Ramos (cell line): Measurements from ENCODE around the gene FMN2.
"Not testable (repeated sequence)": the region's sequence is repeated elsewhere in the genome, so short reads cannot be mapped to it uniquely, and the experiment has no call there.

Source experiments
- in situ Hi-C: fragments of 300-500 bp; cut with MboI; formaldehyde crosslinking; loops from one replicate; pipeline ENCODE4 v1.14.3; 2022; ENCODE audit warnings: low sequenced_read_pairs; ENCODE audit not compliant: unreplicated experiment

FMN2 gene

GRCh38 chr1:240404286-240404685, 312.6 kb downstream of the FMN2 start:
- in situ Hi-C loops, result no loop called here

- in situ Hi-C loops, result no loop called here
Observed at GRCh38 chr1:240405751-240406150, 314.1 kb downstream of the FMN2 start.

DNA sequence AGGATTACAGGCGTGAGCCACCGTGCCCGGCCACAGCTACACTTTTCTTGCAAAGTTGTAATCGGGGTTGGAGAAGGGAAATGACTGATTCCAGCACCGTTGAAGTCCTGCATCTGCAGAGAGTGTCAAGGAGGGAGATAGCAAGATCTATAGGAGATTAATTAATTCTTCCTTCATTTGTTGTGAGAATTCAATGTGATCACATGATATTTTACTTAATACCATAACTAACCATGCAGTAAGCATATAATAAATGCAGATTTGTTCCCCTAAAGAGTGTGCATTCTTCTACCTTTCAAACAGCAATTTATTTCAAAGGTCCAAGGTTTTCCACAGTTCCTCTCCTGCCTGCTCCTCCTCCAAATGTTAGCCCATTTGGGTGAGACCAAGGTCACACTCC, 315.7 kb downstream of the FMN2 start:
- in situ Hi-C loops, result no loop called here

DNA sequence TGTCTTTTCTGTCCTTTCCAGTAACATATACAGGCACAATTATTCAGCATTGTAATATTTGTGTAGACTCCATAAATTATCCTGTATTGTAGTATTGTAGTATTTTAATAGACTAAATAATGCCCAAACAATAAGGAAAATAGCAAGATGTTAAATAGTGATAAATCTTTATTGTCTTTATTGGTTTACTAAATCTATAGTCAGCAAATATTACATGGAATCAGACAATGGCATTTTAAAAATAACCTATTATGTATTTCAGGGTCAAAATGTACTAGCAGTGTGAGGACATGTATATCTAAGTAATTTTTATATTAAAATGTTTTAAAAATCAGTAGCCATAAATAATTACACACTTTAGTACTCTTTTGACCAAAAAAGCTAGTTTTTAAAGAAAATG, 317.9 kb downstream of the FMN2 start:
- in situ Hi-C loops, result no loop called here

DNA sequence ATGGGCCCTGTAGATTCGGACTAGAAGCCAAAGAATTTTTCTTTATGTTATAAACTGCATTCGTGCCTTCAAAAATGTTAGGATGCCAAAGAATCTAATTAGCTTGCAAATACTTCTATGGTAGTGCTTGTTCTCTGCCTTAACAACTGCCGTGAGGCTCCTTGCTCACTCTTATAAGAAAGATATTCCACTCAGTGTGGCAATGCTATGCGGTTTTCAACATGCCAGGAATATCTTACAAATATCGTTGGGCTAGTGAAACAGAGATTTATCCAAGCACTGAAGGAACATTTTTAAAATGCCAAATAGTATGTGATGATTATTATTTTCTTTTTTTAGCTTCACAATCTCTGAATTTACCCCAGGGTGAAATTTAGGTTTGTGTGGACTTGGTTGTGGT, 322.0 kb downstream of the FMN2 start:
- in situ Hi-C loops, result no loop called here

DNA sequence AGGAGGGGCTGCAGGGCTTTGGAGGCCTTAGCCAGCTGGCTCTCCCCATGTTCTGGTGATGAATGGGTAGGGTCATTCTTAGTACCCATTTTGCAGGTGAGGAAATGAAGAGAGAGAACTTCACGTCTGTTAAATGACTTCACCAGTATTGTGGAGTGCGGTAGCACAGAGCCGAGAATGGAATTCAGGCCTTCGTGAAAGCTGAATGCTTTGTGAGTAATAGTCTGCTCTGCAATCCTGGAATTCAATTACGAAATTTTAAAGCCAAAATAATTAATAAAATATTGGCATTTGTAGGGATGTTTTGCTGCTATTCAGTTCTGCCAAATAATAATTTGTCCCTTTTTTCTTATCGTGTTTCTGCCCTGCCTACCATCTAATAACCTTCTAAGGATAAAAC, 322.6 kb downstream of the FMN2 start:
- in situ Hi-C loops, result no loop called here

- in situ Hi-C loops, result not testable (repeated sequence)
Observed at GRCh38 chr1:240415011-240415410, 323.3 kb downstream of the FMN2 start.

DNA sequence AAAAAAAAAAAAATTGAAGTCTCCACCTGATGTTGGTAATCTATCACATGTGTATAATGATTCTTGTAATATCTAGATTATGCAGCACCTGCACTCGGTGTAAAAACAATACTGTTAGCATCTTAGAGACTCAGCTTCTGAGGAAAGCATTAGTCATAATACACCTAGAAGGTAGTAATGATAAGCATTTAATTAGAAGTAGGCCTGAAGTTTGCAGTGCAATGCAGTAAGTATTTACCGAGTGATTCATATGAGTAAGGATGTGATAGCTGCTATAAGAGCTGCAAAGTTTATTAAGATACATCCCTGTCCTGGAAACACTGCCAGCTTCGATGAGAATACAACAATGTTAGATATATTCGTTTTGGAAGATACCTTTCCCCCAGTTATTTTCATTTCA, 323.8 kb downstream of the FMN2 start:
- in situ Hi-C loops, result no loop called here

DNA sequence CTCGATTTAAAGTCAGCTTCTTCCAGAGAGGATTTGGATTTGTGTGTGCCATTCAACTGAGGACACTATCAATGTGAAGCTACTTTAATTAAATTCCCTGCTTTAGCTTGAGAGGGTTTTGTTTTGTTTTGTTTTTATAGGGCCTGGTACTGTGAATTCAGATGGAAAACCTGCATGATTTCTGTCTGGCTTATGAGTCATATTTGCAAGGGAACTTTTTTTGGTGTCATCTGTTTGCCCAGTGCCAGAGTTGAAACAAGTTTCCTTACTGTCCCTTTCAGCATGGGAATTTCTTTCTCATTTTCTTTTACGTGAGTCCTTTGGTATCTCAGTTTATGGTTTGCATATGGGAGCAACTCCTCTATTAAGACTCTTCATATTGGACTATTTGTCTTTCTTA, 325.6 kb downstream of the FMN2 start:
- in situ Hi-C loops, result no loop called here

DNA sequence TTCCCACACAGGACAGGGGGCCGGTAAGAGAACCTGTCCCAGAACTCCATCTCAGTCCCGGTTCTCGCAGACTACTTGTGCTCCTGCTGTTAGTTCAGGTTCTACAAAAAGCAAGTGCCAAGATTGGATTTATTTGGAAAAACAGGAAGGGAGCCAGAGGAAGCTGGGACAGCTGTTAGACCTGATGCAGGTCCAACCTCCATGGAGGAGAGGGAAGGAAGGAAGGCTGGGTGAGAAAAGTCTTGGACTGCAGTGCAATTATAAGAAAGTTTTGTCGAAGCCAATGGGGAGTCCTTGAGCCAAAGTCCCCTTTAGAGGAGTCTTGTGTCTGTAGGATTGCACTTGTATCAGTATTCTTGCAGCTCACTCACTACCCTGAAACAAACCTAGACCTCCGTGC, 329.1 kb downstream of the FMN2 start:
- in situ Hi-C loops, result no loop called here

DNA sequence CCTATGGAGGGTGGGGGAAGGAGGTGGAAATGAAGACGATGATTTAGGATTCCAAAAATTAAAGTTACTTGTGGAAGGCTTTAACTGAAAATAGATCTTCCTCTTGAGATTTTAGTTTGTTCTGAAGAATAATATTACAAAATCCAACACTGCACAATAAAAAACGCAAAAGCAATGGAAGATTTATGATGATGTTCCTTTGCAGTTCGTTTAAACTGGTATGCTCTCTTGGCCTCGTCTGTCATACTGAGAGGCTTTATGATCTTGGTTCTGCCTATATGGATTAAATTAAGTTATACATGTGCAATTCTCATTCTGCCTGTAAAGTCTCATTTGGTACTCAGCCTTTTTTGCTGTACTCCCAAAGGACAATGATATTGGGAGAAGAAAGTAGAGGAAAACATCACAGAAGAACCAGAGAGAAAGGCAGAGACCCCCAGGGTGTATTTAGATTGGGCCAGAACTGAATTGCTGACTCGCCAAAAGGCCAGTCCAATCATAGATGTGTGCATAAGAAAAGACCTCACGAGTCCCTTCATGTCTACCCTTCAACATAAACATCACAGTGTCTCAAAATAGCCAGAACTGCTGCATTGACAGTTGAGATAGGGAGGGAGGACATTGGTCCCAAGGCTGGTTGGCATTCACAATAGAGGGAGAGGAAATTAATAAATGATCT, 331.7 kb downstream of the FMN2 start:
- in situ Hi-C loops, result no loop called here

DNA sequence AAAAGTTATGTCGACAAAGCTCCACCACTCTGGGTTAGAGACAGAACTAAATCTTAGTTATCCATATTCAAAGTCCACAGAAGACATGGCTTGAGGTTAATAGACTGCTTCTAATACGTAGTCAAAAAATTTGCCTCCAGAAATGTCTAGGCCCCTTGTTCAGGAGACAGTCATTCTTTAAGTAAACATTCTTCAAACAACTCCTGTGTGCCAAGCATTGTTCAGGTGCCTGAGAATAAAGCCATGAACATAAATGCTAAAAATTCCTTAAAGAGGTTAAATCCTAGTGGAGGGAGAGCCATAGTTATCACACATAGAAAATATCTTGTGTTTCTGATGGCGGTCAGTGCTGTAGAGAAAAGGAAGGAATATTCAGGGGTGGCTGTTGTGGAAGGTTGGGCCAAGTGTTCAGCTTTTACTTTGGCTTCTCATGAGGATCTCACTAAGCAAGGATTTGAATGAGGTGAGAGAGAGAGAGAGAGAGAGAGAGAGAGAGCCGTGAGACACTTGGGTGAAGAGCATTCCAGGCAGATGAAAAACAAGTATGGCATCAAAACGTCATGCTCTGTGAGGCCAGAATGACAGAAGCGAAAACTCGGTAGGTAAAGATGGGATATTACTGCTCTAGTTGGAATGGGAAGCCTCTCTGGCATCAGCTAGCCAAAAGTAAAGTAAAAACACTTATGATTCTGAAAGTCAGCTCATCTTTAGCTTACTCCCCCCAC, 333.2 kb downstream of the FMN2 start:
- in situ Hi-C loops, result no loop called here

DNA sequence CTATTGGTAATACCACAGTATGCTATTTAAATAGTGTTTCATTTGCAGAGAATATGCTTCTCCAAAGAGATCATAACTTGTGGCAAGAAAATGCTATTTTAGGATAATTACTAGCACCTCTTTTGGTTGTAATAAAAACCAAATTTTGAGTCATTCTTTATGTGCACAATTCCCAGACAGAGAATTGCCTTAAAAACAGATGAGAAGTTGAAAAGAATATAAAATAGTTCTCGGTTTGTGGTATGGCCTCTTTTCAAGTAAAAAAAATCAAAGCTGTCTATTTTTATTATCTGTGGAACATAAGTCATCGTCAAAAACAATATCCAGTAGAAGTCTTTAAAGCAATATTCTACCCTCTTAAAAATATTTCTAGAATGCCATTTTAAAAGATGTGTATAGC, 334.4 kb downstream of the FMN2 start:
- in situ Hi-C loops, result no loop called here

- in situ Hi-C loops, result no loop called here
Observed at GRCh38 chr1:240435996-240436566, 344.4 kb downstream of the FMN2 start.

DNA sequence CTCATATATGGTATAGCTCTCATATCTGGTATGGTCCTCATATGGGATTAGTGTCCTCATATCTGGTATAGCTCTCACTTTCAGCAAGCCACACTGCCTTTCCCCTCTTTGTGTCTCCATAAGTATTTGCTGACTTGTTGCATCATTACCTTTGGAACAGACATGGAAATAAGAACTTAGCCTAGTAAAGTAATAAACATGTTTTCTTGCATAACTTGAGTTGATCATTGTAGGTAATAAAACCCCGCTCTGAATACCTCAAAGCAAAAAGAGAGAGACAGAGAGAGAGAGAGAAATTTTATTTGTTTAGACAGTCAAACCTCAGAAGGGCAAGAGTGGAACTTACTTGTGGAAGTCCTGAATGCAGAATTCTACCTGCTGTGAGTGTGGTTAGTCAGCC, 350.0 kb downstream of the FMN2 start:
- in situ Hi-C loops, result no loop called here

DNA sequence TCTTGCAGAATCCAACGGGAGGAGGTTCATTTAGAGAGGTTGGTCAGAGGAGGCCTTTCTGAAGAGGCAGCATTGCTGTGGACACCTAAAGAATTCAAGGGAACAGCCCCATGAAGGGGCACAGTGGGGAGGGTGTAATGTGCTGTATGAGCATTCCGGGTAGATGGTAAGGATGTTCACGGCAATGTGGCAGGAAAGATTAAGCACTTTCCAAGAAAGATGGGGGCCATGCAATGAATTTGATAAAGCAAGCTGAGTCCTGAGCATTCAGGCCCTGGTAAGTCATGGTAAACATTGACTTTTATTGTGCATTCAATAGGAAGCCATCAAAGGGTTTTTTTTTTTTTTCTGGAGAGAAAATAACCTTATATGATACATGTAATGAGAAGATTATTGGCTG, 353.7 kb downstream of the FMN2 start:
- in situ Hi-C loops, result no loop called here

DNA sequence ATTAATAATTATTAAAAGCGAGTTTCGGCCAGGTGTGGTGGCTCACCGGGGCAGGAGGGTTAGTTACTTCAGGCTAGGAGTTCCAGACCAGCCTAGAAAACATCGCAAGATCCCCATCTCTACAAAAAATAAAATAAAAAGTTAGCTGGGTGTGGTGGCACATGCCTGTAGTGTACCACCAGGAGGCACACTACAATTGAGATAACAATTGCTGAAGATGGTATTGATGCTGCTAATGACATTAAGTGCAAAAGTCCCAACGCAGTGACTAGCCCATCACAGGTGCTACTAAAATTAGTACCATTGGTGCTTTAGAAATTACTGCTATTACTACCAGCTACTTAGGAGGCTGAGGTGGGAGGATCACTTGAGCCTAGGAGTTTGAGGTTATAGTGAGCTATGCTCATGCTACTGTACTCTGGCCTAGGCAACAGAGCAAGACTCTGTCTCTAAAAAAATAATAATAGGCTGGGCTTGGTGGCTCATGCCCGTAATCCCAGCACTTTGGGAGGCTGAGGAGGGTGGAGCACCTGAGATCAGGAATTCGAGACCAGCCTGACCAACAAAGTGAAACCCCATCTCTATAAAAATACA, 363.6 kb downstream of the FMN2 start:
- in situ Hi-C loops, result no loop called here

DNA sequence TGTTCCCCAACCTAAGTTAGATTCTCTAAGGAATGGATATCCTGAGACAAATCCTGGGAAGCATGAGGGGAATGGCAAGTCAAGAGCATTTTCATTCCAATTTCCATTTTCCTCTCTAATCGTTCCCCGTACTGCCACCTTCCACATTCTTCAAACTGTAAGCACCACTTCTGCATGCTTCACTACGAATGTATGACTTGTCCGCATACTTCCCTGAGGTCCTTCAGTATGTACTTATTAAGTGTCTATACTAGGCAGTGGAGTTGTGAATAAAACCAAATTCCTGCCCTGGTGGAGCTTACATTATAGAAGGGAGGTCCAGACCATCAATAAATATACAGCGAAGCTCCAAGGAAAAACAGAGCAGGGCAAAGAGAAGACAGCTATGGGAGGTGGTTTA, 365.5 kb downstream of the FMN2 start:
- in situ Hi-C loops, result no loop called here

DNA sequence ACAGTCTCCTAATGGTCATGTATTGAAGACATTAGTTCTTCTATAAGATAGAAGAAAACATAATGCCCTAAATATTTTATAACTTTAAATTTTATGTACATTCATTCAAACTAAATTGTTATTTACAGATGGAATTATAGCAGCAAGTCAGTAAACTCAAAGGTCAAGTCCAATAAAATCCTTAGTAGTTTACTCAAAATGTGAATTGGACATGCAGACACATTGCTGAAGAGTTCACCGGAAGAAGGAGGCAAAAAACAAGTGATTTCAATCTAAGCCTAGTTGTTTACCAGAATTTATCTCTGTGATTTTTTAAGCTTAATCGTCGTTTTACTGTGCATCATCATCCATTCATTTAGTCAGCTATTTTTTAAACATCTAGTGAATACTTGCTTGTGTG, 370.6 kb downstream of the FMN2 start:
- in situ Hi-C loops, result no loop called here

GRCh38 chr1:240462766-240463395, 371.2 kb downstream of the FMN2 start:
- in situ Hi-C loops, result no loop called here

- in situ Hi-C loops, result no loop called here
Observed at GRCh38 chr1:240464099-240464498, 372.4 kb downstream of the FMN2 start.
